ENCODE measurements around the gene ZCCHC8. TPM values are rescaled to one million over a fixed set of nuclear protein-coding genes. Genes with fewer than 3 reads are reported as not detected.

Gene ZCCHC8
- total RNA-seq, 1 donor from 2014 or later = 21.8 TPM

DNA sequence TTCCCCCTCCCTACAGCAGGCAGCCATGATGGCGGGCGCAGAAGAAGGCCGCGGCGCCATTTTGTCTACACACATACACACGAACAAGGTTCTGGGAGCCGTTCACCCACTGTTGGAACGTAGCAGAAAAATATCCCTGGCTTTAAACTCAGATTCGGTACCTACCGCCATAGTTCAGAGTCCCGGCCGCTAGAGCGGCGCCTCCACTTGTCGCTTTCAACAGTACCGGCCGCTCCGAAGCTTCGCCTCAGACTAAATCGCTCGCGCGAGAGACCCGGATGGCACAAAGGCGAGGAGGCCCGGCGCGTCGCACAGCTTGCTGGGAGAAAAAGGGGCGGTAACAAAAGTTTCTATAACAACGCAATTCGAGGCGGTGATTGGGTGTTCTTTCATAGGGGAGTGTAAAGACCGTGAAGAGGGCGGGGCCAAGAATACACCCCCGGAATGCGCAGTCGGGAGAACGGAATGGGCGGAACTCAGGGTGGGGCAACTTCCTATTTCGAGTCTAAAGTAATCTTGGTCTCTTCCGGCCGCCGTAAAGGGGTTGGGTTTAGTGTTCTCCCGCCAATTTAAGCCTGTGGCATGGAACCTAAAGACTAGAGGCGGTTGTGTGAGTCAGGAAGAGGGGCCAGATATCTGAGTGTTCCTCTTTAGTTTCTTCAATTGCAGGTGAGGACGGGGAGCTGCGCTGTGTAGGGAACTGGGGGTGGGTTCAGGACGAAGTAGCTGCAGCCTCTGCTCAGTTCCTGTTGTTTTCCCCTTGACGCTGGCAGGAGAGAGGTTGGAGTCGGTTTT is 26.1 kb upstream of the ZCCHC8 start, which contains the start of the genes KNTC1 and RSRC2:
TSS of gene KNTC1 (plus strand) at position 567 of the 795 bp plus-strand sequence. CDS start 2,815 bp downstream, outside the sequence.
TSS of gene RSRC2 (minus strand) at position 254 of the 795 bp plus-strand sequence. CDS start at position 171, 83 bp downstream.
- Mint-ChIP-seq H3K9me3 (ENCODE audit: low read depth) (no peaks in the 10 kb centered on the region), H3K4me3 (ENCODE audit: unreplicated experiment) (no peak within 1 kb of the TSS), H3K27ac (ENCODE audit: unreplicated experiment) (no peak within 1 kb of the TSS), H3K27me3 (ENCODE audit: low read depth) (no peaks in the 10 kb centered on the region), H3K4me1 (ENCODE audit: low read depth) (peaks cover 29% of the 10 kb centered on the region), H3K36me3 (ENCODE audit: low read depth) (peaks cover 9% of the 10 kb centered on the region)
- DNase-seq (ENCODE audit: low spot score) = peak; percentile 97
- no peak for TF ChIP-seq CTCF (IDR thresholded peaks at IDR 0.05)

GRCh38 chr12:122523846-122524718 is 23.4 kb upstream of the ZCCHC8 start:
- H3K36me3 Mint-ChIP-seq (ENCODE audit: low read depth) = peaks cover 28% of the 10 kb centered on the region
- peak overlapping the region; percentile 93 for H3K27ac Mint-ChIP-seq (ENCODE audit: unreplicated experiment)
- peaks cover 44% of the 10 kb centered on the region for H3K4me1 Mint-ChIP-seq (ENCODE audit: low read depth)
- no peaks in the 10 kb centered on the region for H3K9me3 Mint-ChIP-seq (ENCODE audit: low read depth)
- no peak for DNase-seq (ENCODE audit: low spot score)
- no peaks in the 10 kb centered on the region for H3K27me3 Mint-ChIP-seq (ENCODE audit: low read depth)
- TF ChIP-seq CTCF (IDR thresholded peaks at IDR 0.05) = no peak
- H3K4me3 Mint-ChIP-seq (ENCODE audit: unreplicated experiment) = peak overlapping the region; percentile 87

DNA sequence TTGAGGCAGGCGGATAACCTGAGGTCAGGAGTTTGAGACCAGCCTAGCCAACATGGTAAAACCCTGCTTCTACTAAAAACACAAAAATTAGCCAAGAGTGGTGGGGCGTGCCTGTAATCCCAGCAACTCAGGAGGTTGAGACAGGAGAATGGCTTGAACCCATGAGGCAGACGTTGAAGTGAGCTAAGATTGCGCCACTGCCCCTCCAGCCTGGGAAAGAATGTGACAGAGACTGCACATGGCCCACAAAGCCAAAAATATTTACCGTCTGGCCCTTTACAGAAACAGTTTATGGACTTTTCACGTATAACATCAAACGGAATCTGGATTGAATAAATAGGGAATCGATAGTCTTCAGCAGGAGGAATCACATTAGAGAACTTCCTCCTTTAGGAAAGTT is 22.5 kb upstream of the ZCCHC8 start:
- Mint-ChIP-seq H3K4me3 (ENCODE audit: unreplicated experiment) (peak overlapping the region; percentile 87), H3K27ac (ENCODE audit: unreplicated experiment) (peak overlapping the region; percentile 93), H3K9me3 (ENCODE audit: low read depth) (no peaks in the 10 kb centered on the region), H3K4me1 (ENCODE audit: low read depth) (peaks cover 52% of the 10 kb centered on the region), H3K27me3 (ENCODE audit: low read depth) (no peaks in the 10 kb centered on the region), H3K36me3 (ENCODE audit: low read depth) (peaks cover 35% of the 10 kb centered on the region)
- no peak for DNase-seq (ENCODE audit: low spot score)
- no peak for TF ChIP-seq CTCF (IDR thresholded peaks at IDR 0.05)

DNA sequence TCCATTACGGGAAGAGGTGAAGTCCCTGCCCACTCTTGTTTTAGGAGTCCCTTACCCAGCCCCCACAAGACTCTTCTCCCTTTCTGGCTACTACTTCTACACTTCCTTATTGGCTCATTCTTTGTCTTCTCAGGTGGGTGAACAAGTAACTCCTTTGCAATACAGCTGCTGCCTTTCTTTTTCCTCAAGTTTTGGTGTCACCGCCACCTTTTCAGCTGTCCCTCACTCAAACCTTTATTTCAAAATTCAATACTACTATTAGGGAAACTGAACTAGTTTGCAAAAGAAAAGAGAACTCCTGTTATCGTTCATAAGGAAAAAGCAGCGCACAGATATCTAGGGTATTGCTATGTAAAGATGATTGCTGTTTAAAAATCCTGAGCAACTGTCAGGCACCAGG is 19.9 kb upstream of the ZCCHC8 start:
- DNase-seq (ENCODE audit: low spot score) = no peak
- H3K27ac Mint-ChIP-seq (ENCODE audit: unreplicated experiment) = no peak overlapping the region
- no peak for TF ChIP-seq CTCF (IDR thresholded peaks at IDR 0.05)
- H3K36me3 Mint-ChIP-seq (ENCODE audit: low read depth) = peaks cover 52% of the 10 kb centered on the region
- H3K27me3 Mint-ChIP-seq (ENCODE audit: low read depth) = no peaks in the 10 kb centered on the region
- H3K9me3 Mint-ChIP-seq (ENCODE audit: low read depth) = no peaks in the 10 kb centered on the region
- no peak overlapping the region for H3K4me3 Mint-ChIP-seq (ENCODE audit: unreplicated experiment)
- peaks cover 65% of the 10 kb centered on the region for H3K4me1 Mint-ChIP-seq (ENCODE audit: low read depth)

- DNase-seq (ENCODE audit: low spot score) = no peak
- Mint-ChIP-seq H3K27me3 (ENCODE audit: low read depth) (no peaks in the 10 kb centered on the region), H3K4me3 (ENCODE audit: unreplicated experiment) (no peak overlapping the region), H3K4me1 (ENCODE audit: low read depth) (peaks cover 66% of the 10 kb centered on the region), H3K9me3 (ENCODE audit: low read depth) (no peaks in the 10 kb centered on the region), H3K27ac (ENCODE audit: unreplicated experiment) (peak overlapping the region; percentile 79), H3K36me3 (ENCODE audit: low read depth) (peaks cover 56% of the 10 kb centered on the region)
- no peak for TF ChIP-seq CTCF (IDR thresholded peaks at IDR 0.05)
Observed at GRCh38 chr12:122519418-122519817, 18.7 kb upstream of the ZCCHC8 start.

Measured in chondrocyte (in vitro differentiated cells).